Cerebellar nuclear complex (tissue), 1 donor: ENCODE results near the gene MAML2.

Experiments
- DNase-seq, 2 experiments: peaks; one replicate each; lab custom pipeline; 2025; lab: John Stamatoyannopoulos, UW

Gene MAML2

GRCh38 chr11:96038046-96038445 lies 304.9 kb downstream of the MAML2 start:
- DNase-seq, result no peak

- DNase-seq, result no peak
Measured at GRCh38 chr11:96037405-96037949, 305.5 kb downstream of the MAML2 start.

- DNase-seq, result no peak
Measured at GRCh38 chr11:96036863-96037262, 306.1 kb downstream of the MAML2 start.

- DNase-seq, result no peak
Measured at GRCh38 chr11:96035740-96036078, 307.3 kb downstream of the MAML2 start.

GRCh38 chr11:96035031-96035739 lies 307.8 kb downstream of the MAML2 start:
- no peak for DNase-seq

- peak in 1 of 2 experiments; percentile 47 for DNase-seq
Measured at GRCh38 chr11:96033599-96033998, 309.4 kb downstream of the MAML2 start.

- DNase-seq, result no peak
Measured at GRCh38 chr11:96033095-96033494, 309.9 kb downstream of the MAML2 start.

GRCh38 chr11:96028746-96029145 lies 314.2 kb downstream of the MAML2 start:
- no peak for DNase-seq

- no peak for DNase-seq
Measured at GRCh38 chr11:96027021-96027420, 316.0 kb downstream of the MAML2 start.

GRCh38 chr11:96026310-96026709 lies 316.7 kb downstream of the MAML2 start:
- no peak for DNase-seq

- DNase-seq, result no peak
Measured at GRCh38 chr11:96024666-96025065, 318.3 kb downstream of the MAML2 start.

- DNase-seq, result no peak
Measured at GRCh38 chr11:96023275-96023674, 319.7 kb downstream of the MAML2 start.

- peak in 1 of 2 experiments; percentile 5 for DNase-seq
Measured at GRCh38 chr11:96021901-96022650, 320.9 kb downstream of the MAML2 start.

- DNase-seq, result no peak
Measured at GRCh38 chr11:96019810-96020747, 322.9 kb downstream of the MAML2 start.

- no peak for DNase-seq
Measured at GRCh38 chr11:96019281-96019680, 323.7 kb downstream of the MAML2 start.

GRCh38 chr11:96017856-96018255 lies 325.1 kb downstream of the MAML2 start:
- DNase-seq, result no peak

GRCh38 chr11:96016978-96017502 lies 326.0 kb downstream of the MAML2 start:
- no peak for DNase-seq

GRCh38 chr11:96015906-96016565 lies 327.0 kb downstream of the MAML2 start:
- DNase-seq, result no peak

- no peak for DNase-seq
Measured at GRCh38 chr11:96014217-96014616, 328.8 kb downstream of the MAML2 start.

- DNase-seq, result no peak
Measured at GRCh38 chr11:96013461-96014213, 329.4 kb downstream of the MAML2 start.
